Measurements from ENCODE around the gene MAPK4. TPM values are rescaled to one million over a fixed set of nuclear protein-coding genes. Genes with fewer than 3 reads are reported as not detected.

The MAPK4 gene
- total RNA-seq, 2 donors from 2014 or later, result 1.0 to 1.6 TPM

- Histone ChIP-seq H3K27me3 (no peaks in the 10 kb centered on the region), H3K9me3 (no peaks in the 10 kb centered on the region), H3K27ac (no peak overlapping the region), H3K4me3 (no peak overlapping the region), H3K36me3 (replicated peaks in 1 of 2; ENCODE audit: insufficient read depth in 1 of 2, low read depth in 2 of 2) (no peaks in the 10 kb centered on the region), H3K4me1 (no peaks in the 10 kb centered on the region)
- TF ChIP-seq POLR2A (IDR thresholded peaks at IDR 0.05), result no peak
- TF ChIP-seq, protein P1, sequence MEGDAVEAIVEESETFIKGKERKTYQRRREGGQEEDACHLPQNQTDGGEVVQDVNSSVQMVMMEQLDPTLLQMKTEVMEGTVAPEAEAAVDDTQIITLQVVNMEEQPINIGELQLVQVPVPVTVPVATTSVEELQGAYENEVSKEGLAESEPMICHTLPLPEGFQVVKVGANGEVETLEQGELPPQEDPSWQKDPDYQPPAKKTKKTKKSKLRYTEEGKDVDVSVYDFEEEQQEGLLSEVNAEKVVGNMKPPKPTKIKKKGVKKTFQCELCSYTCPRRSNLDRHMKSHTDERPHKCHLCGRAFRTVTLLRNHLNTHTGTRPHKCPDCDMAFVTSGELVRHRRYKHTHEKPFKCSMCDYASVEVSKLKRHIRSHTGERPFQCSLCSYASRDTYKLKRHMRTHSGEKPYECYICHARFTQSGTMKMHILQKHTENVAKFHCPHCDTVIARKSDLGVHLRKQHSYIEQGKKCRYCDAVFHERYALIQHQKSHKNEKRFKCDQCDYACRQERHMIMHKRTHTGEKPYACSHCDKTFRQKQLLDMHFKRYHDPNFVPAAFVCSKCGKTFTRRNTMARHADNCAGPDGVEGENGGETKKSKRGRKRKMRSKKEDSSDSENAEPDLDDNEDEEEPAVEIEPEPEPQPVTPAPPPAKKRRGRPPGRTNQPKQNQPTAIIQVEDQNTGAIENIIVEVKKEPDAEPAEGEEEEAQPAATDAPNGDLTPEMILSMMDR (IDR thresholded peaks at IDR 0.05), result peak in 6 of 7 experiments; percentile 4 to 41 (median 26)
- DNase-seq (no peak), ATAC-seq (no peak)
- intact Hi-C loops (cut with DNase I), result no loop called here
Measured at GRCh38 chr18:50586710-50587109, 26.8 kb downstream of the MAPK4 start.

GRCh38 chr18:50590593-50590992 lies 30.7 kb downstream of the MAPK4 start:
- DNase-seq (peak in 1 of 4 donors; percentile 3), ATAC-seq (no peak)
- Histone ChIP-seq H3K27me3 (no peaks in the 10 kb centered on the region), H3K4me1 (no peaks in the 10 kb centered on the region), H3K27ac (no peak overlapping the region), H3K9me3 (no peaks in the 10 kb centered on the region), H3K36me3 (replicated peaks in 1 of 2; ENCODE audit: insufficient read depth in 1 of 2, low read depth in 2 of 2) (no peaks in the 10 kb centered on the region), H3K4me3 (no peak overlapping the region)
- intact Hi-C loops (cut with DNase I), result no loop called here
- 85 to 91% methylated on average over 3 of the region's 3 CpGs for WGBS, 2 donors
- TF ChIP-seq POLR2A (IDR thresholded peaks at IDR 0.05), result no peak
- TF ChIP-seq, protein P1 (IDR thresholded peaks at IDR 0.05), result no peak

GRCh38 chr18:50594012-50594411 lies 34.1 kb downstream of the MAPK4 start:
- ATAC-seq (no peak), DNase-seq (no peak)
- Histone ChIP-seq H3K4me1 (no peaks in the 10 kb centered on the region), H3K4me3 (no peak overlapping the region), H3K27ac (no peak overlapping the region), H3K36me3 (replicated peaks in 1 of 2; ENCODE audit: insufficient read depth in 1 of 2, low read depth in 2 of 2) (no peaks in the 10 kb centered on the region), H3K9me3 (no peaks in the 10 kb centered on the region), H3K27me3 (no peaks in the 10 kb centered on the region)
- 87 to 95% methylated on average over 5 of the region's 5 CpGs for WGBS, 2 donors
- intact Hi-C loops (cut with DNase I), result no loop called here
- TF ChIP-seq POLR2A (IDR thresholded peaks at IDR 0.05), result no peak
- TF ChIP-seq, protein P1 (IDR thresholded peaks at IDR 0.05), result no peak

- no peaks in the 10 kb centered on the region for H3K27me3 ChIP-seq
- intact Hi-C loops (cut with DNase I), result no loop called here
- H3K36me3 ChIP-seq (replicated peaks in 1 of 2; ENCODE audit: insufficient read depth in 1 of 2, low read depth in 2 of 2), result no peaks in the 10 kb centered on the region
- no peaks in the 10 kb centered on the region for H3K4me1 ChIP-seq
- no peak for TF ChIP-seq POLR2A (IDR thresholded peaks at IDR 0.05)
- TF ChIP-seq, protein P1 (IDR thresholded peaks at IDR 0.05), result no peak
- no peak overlapping the region for H3K27ac ChIP-seq
- ATAC-seq (no peak), DNase-seq (no peak)
- 74 to 76% methylated on average over 4 of the region's 4 CpGs for WGBS, 2 donors
- H3K9me3 ChIP-seq, result no peaks in the 10 kb centered on the region
- no peak overlapping the region for H3K4me3 ChIP-seq
Measured at GRCh38 chr18:50594942-50595341, 35.1 kb downstream of the MAPK4 start.

DNA sequence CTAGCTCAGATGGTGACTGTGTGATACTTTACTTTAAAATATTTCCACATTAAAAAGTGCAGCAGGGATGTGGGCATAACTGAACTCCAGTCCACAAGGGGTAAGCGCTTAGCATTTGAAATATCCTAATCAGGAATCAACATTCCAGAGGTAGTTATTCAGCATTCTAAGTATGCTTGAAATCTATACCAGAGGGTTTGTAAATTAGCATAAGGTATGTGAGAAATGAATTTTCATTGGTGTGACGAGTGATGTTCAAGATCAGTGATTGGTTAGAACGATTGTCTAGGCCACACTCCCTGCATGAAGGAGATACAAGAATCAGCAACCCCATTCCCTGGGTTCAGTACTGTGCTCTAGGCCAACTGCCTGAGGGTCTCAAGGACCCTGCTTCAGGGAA lies 42.6 kb downstream of the MAPK4 start:
- Histone ChIP-seq H3K27me3 (no peaks in the 10 kb centered on the region), H3K9me3 (no peaks in the 10 kb centered on the region), H3K4me1 (no peaks in the 10 kb centered on the region), H3K27ac (no peak overlapping the region), H3K4me3 (no peak overlapping the region), H3K36me3 (replicated peaks in 1 of 2; ENCODE audit: insufficient read depth in 1 of 2, low read depth in 2 of 2) (no peaks in the 10 kb centered on the region)
- DNase-seq (no peak), ATAC-seq (no peak)
- WGBS, 2 donors, result 82 to 85% methylated on average over 3 of the region's 3 CpGs
- TF ChIP-seq, protein P1 (IDR thresholded peaks at IDR 0.05), result no peak
- TF ChIP-seq POLR2A (IDR thresholded peaks at IDR 0.05), result no peak
- intact Hi-C loops (cut with DNase I), result no loop called here

Measured in body of pancreas (tissue), 4 donors.